Erythroblast (primary cell): ENCODE data around the gene ZNF385B.

Experiments
- DNase-seq, 2 experiments: peaks; one replicate each; lab custom pipeline; 2025; lab: John Stamatoyannopoulos, UW
- GATA1 ChIP-seq: IDR thresholded peaks from 2 replicates; pipeline ENCODE4 v1.6.1; 2011; ENCODE audit warnings: low read depth, mild to moderate bottlenecking, control low read depth, low read length, moderate library complexity
- POLR2A ChIP-seq: IDR thresholded peaks from 2 replicates; pipeline ENCODE4 v1.6.1; 2011; ENCODE audit warnings: mild to moderate bottlenecking, low read length

Gene ZNF385B

GRCh38 chr2:179876266-179876665 lies 14.9 kb upstream of the ZNF385B start:
- TF ChIP-seq GATA1 (no peak), POLR2A (no peak)
- DNase-seq = no peak

- DNase-seq = no peak
- TF ChIP-seq GATA1 (no peak), POLR2A (no peak)
Measured at GRCh38 chr2:179875864-179876263, 14.5 kb upstream of the ZNF385B start.

- DNase-seq = no peak
- TF ChIP-seq POLR2A (no peak), GATA1 (no peak)
Measured at GRCh38 chr2:179862898-179863458, 1.6 kb upstream of the ZNF385B start.

GRCh38 chr2:179861027-179861415 lies 391 bp downstream of the ZNF385B start:
- DNase-seq = peak; percentile 9 to 19
- TF ChIP-seq GATA1 (no peak), POLR2A (no peak)

DNA sequence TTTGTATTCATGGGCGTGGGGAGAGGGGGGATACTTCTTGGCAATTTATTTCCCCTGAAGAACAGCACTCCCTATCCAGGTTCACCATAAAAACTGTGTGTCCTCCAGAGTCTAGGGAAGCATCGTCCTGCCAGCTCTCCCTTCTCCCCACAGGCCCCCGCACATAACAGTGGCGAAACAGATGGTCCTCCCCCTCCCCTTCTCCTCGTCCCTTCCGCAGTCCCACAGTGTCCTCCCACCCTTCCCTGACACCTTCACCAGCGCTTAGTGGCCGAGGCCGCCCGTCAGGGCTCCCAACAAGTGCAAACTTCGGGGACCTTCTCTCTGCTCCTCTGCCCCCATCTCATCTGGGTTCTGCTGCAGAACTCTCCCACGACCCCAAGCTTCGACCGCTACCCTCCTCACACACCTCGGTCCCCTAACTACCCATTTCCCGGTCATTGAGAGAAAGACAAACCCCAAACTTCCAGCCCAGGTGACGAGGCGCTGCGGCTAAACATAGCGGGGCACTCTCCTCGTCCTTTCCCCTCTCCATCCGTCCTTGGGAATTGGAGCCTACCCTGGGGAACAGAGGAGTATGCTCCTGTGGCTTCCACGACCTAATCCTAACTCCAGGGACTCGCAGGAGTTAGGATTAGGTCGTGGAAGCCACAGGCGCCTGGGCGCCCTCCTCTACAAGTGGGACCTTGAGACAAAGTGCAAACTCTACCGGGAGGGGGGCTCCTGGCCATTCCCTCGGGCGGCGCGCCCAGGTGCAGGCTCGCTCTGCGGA lies 971 bp downstream of the ZNF385B start:
- DNase-seq = no peak
- TF ChIP-seq GATA1 (no peak), POLR2A (no peak)

DNA sequence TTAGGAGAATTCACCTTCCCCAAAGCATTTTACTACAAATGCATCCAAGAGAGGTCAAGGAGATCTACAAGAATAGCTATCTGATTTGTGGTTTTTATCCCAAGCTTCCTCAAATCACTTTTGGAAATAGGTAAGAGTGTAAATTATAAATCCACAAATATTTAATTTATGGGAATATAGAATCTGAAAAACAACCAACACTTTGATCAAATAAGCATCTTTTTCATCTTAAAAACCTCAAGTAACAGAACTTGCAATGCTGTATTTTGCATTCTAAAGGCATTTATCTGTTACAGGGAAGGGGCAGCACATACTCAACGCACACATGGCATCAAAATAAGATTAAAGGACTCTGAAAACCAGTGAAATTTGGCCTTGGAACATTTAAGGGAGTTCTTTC lies 1.9 kb downstream of the ZNF385B start:
- TF ChIP-seq POLR2A = no peak

GRCh38 chr2:179857236-179857635 lies 4.2 kb downstream of the ZNF385B start:
- DNase-seq = no peak
- TF ChIP-seq GATA1 = no peak
- TF ChIP-seq POLR2A = no peak

More for the DNA sequence above, 1.9 kb downstream of the ZNF385B start:
- no peak for DNase-seq

DNA sequence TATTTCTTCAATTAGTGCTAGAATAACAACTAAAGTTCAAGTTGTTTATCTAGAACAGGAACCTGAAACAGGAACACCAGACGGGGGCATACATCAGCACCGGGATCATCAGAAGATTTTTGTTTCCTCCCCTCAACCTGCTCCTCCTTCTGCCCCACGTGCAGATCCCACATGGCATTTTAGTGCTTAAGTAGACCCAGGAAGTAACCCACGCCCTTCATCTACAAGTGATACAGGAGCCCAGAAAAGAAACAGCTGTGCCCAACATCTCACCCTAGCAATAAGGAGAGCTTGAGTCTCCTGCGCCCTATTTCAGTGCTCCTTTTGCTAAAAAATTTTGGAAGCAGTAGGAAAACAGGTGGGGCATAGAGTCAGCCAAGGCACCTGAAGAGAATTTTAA lies 5.2 kb downstream of the ZNF385B start:
- TF ChIP-seq POLR2A = no peak
- TF ChIP-seq GATA1 = no peak
- DNase-seq = no peak

DNA sequence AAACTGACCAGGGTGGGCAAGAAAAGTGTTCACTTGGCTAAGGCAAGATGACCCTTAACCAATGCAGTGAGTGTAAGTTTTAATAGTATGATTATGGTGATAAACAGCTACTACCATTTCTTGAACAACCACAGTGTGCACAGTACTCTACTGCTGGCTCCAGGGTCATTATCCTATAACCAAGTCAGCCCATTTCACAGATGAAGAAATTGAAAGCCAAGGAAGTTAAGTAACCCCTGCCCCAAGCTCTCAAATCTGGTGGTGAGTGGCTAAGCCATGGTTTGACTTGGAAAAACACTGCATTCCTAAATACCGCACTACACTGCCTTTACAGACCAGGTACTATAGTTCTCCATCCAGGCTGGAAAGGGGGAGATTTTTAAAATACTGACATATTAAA lies 5.7 kb downstream of the ZNF385B start:
- no peak for TF ChIP-seq GATA1
- no peak for TF ChIP-seq POLR2A
- no peak for DNase-seq

DNA sequence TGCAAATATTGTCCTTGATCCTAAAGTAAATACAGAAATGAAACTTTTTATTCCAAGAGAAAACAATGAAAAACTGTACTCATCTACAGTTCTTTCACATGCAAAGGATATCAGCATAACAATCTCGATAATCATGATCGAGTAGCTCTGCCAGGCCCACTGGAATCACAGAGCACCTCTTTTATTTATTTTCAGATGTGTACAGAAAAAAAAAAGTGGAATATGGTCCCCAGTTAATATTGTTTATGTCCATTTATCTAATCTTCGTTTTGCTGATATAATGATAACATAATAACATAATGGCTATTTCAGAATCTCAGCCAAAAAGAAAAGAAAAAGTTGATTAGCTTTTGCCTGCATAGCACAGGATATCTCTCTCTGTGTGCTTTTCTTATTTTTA lies 6.5 kb downstream of the ZNF385B start:
- DNase-seq = no peak
- no peak for TF ChIP-seq GATA1
- no peak for TF ChIP-seq POLR2A

GRCh38 chr2:179853108-179853507 lies 8.3 kb downstream of the ZNF385B start:
- TF ChIP-seq POLR2A (no peak), GATA1 (no peak)
- DNase-seq = no peak

DNA sequence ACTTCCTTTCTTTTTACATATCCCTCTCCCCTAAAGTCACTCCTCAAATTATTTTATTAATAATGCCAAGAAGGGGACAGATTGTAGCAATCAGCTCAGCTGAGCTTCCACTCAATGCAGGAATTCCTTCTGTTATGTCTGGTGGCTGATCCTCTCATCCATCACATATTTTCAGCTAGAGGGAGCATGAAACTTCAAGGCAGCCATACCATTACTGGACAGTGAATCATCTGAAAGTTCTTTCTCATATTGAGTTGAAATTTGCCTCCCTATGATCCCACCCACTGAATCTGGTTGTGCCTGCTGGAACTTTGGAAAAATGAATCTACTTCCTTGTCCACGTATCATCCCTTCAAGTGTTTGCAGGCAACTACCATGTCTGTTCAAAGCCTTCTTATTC lies 11.2 kb downstream of the ZNF385B start:
- no peak for TF ChIP-seq GATA1
- TF ChIP-seq POLR2A = no peak
- DNase-seq = no peak

GRCh38 chr2:179849719-179850118 lies 11.7 kb downstream of the ZNF385B start:
- DNase-seq = no peak
- no peak for TF ChIP-seq POLR2A
- no peak for TF ChIP-seq GATA1

DNA sequence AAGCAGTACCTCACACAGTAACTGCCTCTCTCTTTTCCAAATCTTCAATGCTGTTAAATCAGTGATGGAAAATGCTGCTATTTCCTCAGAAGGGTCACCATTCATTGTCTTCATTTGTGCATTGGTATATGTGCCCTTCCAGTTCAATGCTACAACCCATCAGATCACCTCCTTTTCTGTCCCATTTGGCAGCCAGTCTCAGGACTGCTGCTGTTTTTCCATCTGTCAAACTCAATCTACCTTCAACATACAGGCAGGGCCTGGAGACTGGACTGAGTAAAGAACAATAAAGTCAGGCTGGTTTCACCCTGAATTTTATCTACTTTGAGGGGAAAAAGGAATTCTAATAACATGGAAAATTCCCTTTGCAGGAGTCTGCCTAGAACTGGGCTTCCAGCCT lies 17.9 kb downstream of the ZNF385B start:
- no peak for TF ChIP-seq POLR2A
- TF ChIP-seq GATA1 = no peak
- DNase-seq = no peak

DNA sequence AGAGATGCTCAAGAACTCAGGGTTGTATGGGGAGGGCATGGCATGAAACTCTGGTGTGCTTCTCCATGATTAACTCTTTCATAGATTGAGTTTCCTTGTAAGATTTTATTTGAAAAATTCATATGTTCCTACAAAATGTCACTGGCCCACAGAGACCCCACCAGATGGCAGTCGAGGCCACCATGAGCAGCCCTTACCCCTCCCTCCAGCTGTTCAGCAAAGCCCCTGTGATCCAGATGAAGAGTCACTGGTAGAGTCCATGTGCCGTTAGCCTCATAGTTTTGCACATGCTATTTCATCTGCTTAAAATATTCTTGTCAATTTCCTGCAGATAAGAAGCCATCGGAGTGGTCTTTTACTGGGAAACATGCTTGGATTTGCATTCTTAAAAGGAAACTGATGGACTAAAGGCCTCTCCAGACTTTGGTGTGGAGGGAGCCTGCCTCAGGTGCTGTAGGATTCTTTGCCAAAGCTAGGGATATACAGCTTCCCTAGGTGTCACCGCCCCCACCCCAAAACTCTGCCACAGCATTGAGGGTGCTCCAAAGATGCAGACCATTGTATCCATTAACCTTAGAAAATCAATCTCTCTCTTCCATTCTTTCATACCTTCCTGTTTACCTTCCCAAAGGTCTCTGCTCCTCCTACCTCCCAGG lies 18.8 kb downstream of the ZNF385B start:
- peak; percentile 29 to 30 for DNase-seq
- TF ChIP-seq POLR2A (no peak), GATA1 (no peak)
